K562 (cell line): ENCODE results near the gene HMGN1. TPM values are rescaled to one million over a fixed set of nuclear protein-coding genes. Genes with fewer than 3 reads are reported as not detected.
A peak's percentile ranks its signal among the peaks of the same experiment; 100 is the strongest.

Source experiments
- CBFA2T2 ChIP-seq: fragments of 450-650 bp; conservative IDR thresholded peaks from 2 replicates; pipeline ENCODE4 v1.6.1; 2017; ENCODE audit warnings: mild to moderate bottlenecking
- CC2D1A ChIP-seq: fragments of 450-650 bp; IDR thresholded peaks from 2 replicates; pipeline ENCODE4 v1.6.1; 2017; ENCODE audit warnings: mild to moderate bottlenecking
- CREB3L1 ChIP-seq: fragments of 450-650 bp; IDR thresholded peaks from 2 replicates; pipeline ENCODE4 v1.6.1; 2014; ENCODE audit warnings: low read depth, mild to moderate bottlenecking, moderate library complexity, borderline replicate concordance
- CXXC5 ChIP-seq: fragments of 250-450 bp; sonication (Bioruptor Pico); IDR thresholded peaks from 2 replicates; pipeline ENCODE4 v1.8.0; 2022; ENCODE audit warnings: inconsistent platforms, mild to moderate bottlenecking, moderate library complexity
- DIDO1 ChIP-seq: fragments of 450-650 bp; IDR thresholded peaks from 2 replicates; pipeline ENCODE4 v1.6.1; 2016; ENCODE audit warnings: low read depth, missing biosample characterization, missing genetic modification characterization
- DMBX1 ChIP-seq: fragments of 250-450 bp; sonication (Bioruptor Pico); IDR thresholded peaks from 2 replicates; pipeline ENCODE4 v1.8.0; 2022; ENCODE audit warnings: inconsistent platforms, mild to moderate bottlenecking, moderate library complexity, borderline replicate concordance
- E2F6 ChIP-seq, 2 experiments: IDR thresholded peaks; 2 replicates each; pipeline ENCODE4 v1.6.1; 2011; ENCODE audit warnings: borderline replicate concordance in 1 of 2, control low read depth in 1 of 2, low read depth in 1 of 2, low read length in 1 of 2, mild to moderate bottlenecking in 1 of 2, mixed read lengths in 1 of 2, moderate library complexity in 1 of 2; ENCODE audit not compliant: insufficient read depth in 1 of 2, insufficient read length in 1 of 2, poor library complexity in 1 of 2, severe bottlenecking in 1 of 2; ENCODE audit errors: extremely low read depth in 1 of 2
- EP400 ChIP-seq: fragments of 450-650 bp; IDR thresholded peaks from 2 replicates; pipeline ENCODE4 v1.6.1; 2017; ENCODE audit warnings: antibody characterized with exemption, mild to moderate bottlenecking, moderate library complexity
- MAX ChIP-seq: sonication (generic); formaldehyde crosslinking; IDR thresholded peaks from 2 replicates; pipeline ENCODE4 v1.9.0; 2022; ENCODE audit warnings: mild to moderate bottlenecking, missing genetic modification reagents
- NR1H2 ChIP-seq: sonication (generic); formaldehyde crosslinking; IDR thresholded peaks from 2 replicates; pipeline ENCODE4 v1.4.0; 2020; ENCODE audit warnings: mild to moderate bottlenecking, missing genetic modification reagents
- NR2C2 ChIP-seq, 2 experiments: fragments of 200-800 bp in 1 of 2; sonication (Bioruptor generic) in 1 of 2; sonication (generic) in 1 of 2; formaldehyde crosslinking in 1 of 2; IDR thresholded peaks; 2 replicates each; pipeline versions ENCODE4 v1.6.1 to v1.8.0; 2016 to 2022; ENCODE audit warnings: mild to moderate bottlenecking in 1 of 2, missing compliant biosample characterization in 1 of 2, missing genetic modification characterization in 1 of 2, missing genetic modification reagents in 1 of 2
- PHF8 ChIP-seq: fragments of 200-600 bp; sonication (generic); IDR thresholded peaks from 2 replicates; pipeline ENCODE4 v1.6.1; 2012; ENCODE audit warnings: mixed run types, mild to moderate bottlenecking, inconsistent platforms, low read length, moderate library complexity, borderline replicate concordance
- SRF ChIP-seq, 2 experiments: fragments of 250-450, 450-650 bp in 1 of 2; sonication (Bioruptor Pico) in 1 of 2; sonication (generic) in 1 of 2; formaldehyde crosslinking; IDR thresholded peaks; 2 replicates each; pipeline versions ENCODE4 v1.5.0 to v1.5.1; 2020 to 2022; ENCODE audit warnings: mild to moderate bottlenecking in 1 of 2, missing genetic modification reagents in 1 of 2
- STAG1 ChIP-seq: sonication (generic); formaldehyde crosslinking; IDR thresholded peaks from 2 replicates; pipeline ENCODE4 v1.5.0; 2020; ENCODE audit warnings: missing genetic modification reagents, borderline replicate concordance
- ZBED1 ChIP-seq: IDR thresholded peaks from 2 replicates; pipeline ENCODE4 v1.6.1; 2014
- ZBTB7A ChIP-seq: IDR thresholded peaks from 2 replicates; pipeline ENCODE4 v1.6.1; 2011; ENCODE audit warnings: low read depth, mild to moderate bottlenecking, low read length, moderate library complexity, borderline replicate concordance; ENCODE audit not compliant: control insufficient read depth
- ZFX ChIP-seq: sonication (generic); formaldehyde crosslinking; IDR thresholded peaks from 2 replicates; pipeline ENCODE4 v1.8.0; 2022; ENCODE audit warnings: mild to moderate bottlenecking, missing genetic modification reagents, moderate library complexity
- ZNF133 ChIP-seq: fragments of 250-450 bp; sonication (Bioruptor Pico); IDR thresholded peaks from 2 replicates; pipeline ENCODE4 v1.4.0; 2020; ENCODE audit warnings: mild to moderate bottlenecking
- ZNF197 ChIP-seq: fragments of 200-800 bp; sonication (Bioruptor generic); IDR thresholded peaks from 2 replicates; pipeline ENCODE4 v1.6.1; 2016; ENCODE audit warnings: low read depth, missing genetic modification characterization, missing compliant biosample characterization
- ZNF232 ChIP-seq: sonication (generic); formaldehyde crosslinking; IDR thresholded peaks from 2 replicates; pipeline ENCODE4 v1.8.0; 2022; ENCODE audit warnings: mild to moderate bottlenecking, missing genetic modification reagents
- ZNF24 ChIP-seq: fragments of 450-650 bp; IDR thresholded peaks from 2 replicates; pipeline ENCODE4 v1.6.1; 2016
- ZNF79 ChIP-seq: fragments of 250-450 bp; sonication (Bioruptor Pico); IDR thresholded peaks from 2 replicates; pipeline ENCODE4 v1.4.0; 2020; ENCODE audit warnings: low read depth, mild to moderate bottlenecking, moderate library complexity
- polyA plus RNA-seq, 8 experiments: library from polyadenylated mRNA; depleted of rRNA in 4 of 8; stranded (reverse) in 5 of 8; unstranded in 3 of 8; fragments of >200 nt; fragmentation: Nextera tagmentation in 2 of 8; fragmentation: Illumina TruSeq in 1 of 8; extraction: Ambion mirVana in 2 of 8; extraction: Trizol in 1 of 8; gene quantifications; 2 replicates each; pipeline versions ENCODE4 v1.2.1 to v1.2.3, GENCODE V29; 2011 to 2014; ENCODE audit warnings: inconsistent platforms in 1 of 8, missing spikeins in 1 of 8
- total RNA-seq, 7 experiments: library from RNA; depleted of rRNA in 6 of 7; stranded (reverse); fragments of >200 nt in 6 of 7; fragmentation: Illumina TruSeq in 2 of 7; extraction: Trizol in 2 of 7; gene quantifications; 2 replicates each; pipeline versions ENCODE4 v1.2.1 to v1.2.3, GENCODE V29; 2011 to 2021; ENCODE audit warnings: low replicate concordance in 1 of 7

HMGN1 gene
- total and polyA plus RNA-seq, 9 of the 15 experiments (the other 6 are each of a cell fraction or from before 2014, with no cell fraction given), result 124 to 626 (median 498) TPM

- peak; percentile 35; the same call in 1 of the 2 replicates for TF ChIP-seq ZBTB7A
- TF ChIP-seq NR1H2 (CRISPR knock-in tag), result 0 out of 2 replicates have a peak, but pooled peaks have one; percentile 27
- no peak for TF ChIP-seq ZNF79 (CRISPR knock-in tag)
- TF ChIP-seq PHF8, result peak; percentile 36; the same call in 1 of the 2 replicates
- peak; percentile 61; the same call in 1 of the 2 replicates for TF ChIP-seq CREB3L1
- TF ChIP-seq CBFA2T2, result no peak
- no peak for TF ChIP-seq ZNF232 (CRISPR knock-in tag)
- TF ChIP-seq SRF (CRISPR knock-in tag; IDR thresholded peaks at IDR 0.05), result peak; percentile 43 to 63; a peak in 2 of 4 replicates
- peak; percentile 94 for TF ChIP-seq ZFX (CRISPR knock-in tag)
- 0 out of 2 replicates have a peak, but pooled peaks have one; percentile 31 for TF ChIP-seq ZNF133 (CRISPR knock-in tag)
- peak; percentile 65; the same call in 1 of the 2 replicates for TF ChIP-seq STAG1 (CRISPR knock-in tag)
- TF ChIP-seq CC2D1A, result peak; percentile 90
- TF ChIP-seq DIDO1, result no peak
- 0 out of 2 replicates have a peak, but pooled peaks have one; percentile 6 for TF ChIP-seq MAX (CRISPR knock-in tag)
- peak; percentile 62 for TF ChIP-seq CXXC5
- no peak for TF ChIP-seq NR2C2 (CRISPR knock-in tag; IDR thresholded peaks at IDR 0.05)
- 0 out of 2 replicates have a peak, but pooled peaks have one; percentile 43 for TF ChIP-seq NR2C2 (tag; IDR thresholded peaks at IDR 0.05)
- TF ChIP-seq ZNF197 (CRISPR knock-in tag), result peak; percentile 69; the same call in 1 of the 2 replicates
- no peak for TF ChIP-seq ZBED1
- TF ChIP-seq ZNF24, result 0 out of 2 replicates have a peak, but pooled peaks have one; percentile 65
- peak; percentile 68 to 84 for TF ChIP-seq E2F6 (IDR thresholded peaks at IDR 0.05; ENCODE audit: borderline replicate concordance in 1 of 2, extremely low read depth in 1 of 2, insufficient read depth in 1 of 2, insufficient read length in 1 of 2, low read depth in 1 of 2, low read length in 1 of 2, poor library complexity in 1 of 2, severe bottlenecking in 1 of 2)
- peak; percentile 75; the same call in 1 of the 2 replicates for TF ChIP-seq EP400
- 0 out of 2 replicates have a peak, but pooled peaks have one; percentile 9 for TF ChIP-seq DMBX1
Observed at GRCh38 chr21:39388038-39388810, 39.3 kb upstream of the HMGN1 start (continued).
